ENCODE measurements around the gene SERGEF.

SERGEF gene

GRCh38 chr11:17766073-17766359, 246.8 kb downstream of the SERGEF start:
- DNase-seq, result no peak

- no peak for DNase-seq
Observed at GRCh38 chr11:17765356-17766072, 247.3 kb downstream of the SERGEF start.

- no peak for DNase-seq
Observed at GRCh38 chr11:17764446-17765218, 248.2 kb downstream of the SERGEF start.

- DNase-seq, result no peak
Observed at GRCh38 chr11:17763703-17764102, 249.1 kb downstream of the SERGEF start.

GRCh38 chr11:17763244-17763643, 249.6 kb downstream of the SERGEF start:
- no peak for DNase-seq

- DNase-seq, result no peak
Observed at GRCh38 chr11:17762309-17762974, 250.4 kb downstream of the SERGEF start.

GRCh38 chr11:17760102-17761029, 252.5 kb downstream of the SERGEF start:
- peak; percentile 88 for DNase-seq

- DNase-seq, result no peak
Observed at GRCh38 chr11:17755891-17756290, 257.0 kb downstream of the SERGEF start.

GRCh38 chr11:17753641-17754040, 259.2 kb downstream of the SERGEF start:
- no peak for DNase-seq

GRCh38 chr11:17753153-17753552, 259.7 kb downstream of the SERGEF start:
- no peak for DNase-seq

- DNase-seq, result no peak
Observed at GRCh38 chr11:17752144-17752543, 260.7 kb downstream of the SERGEF start.

GRCh38 chr11:17751558-17751957, 261.3 kb downstream of the SERGEF start:
- DNase-seq, result no peak

- DNase-seq, result no peak
Observed at GRCh38 chr11:17750801-17751165, 262.1 kb downstream of the SERGEF start.

- no peak for DNase-seq
Observed at GRCh38 chr11:17750013-17750800, 262.6 kb downstream of the SERGEF start.

- DNase-seq, result no peak
Observed at GRCh38 chr11:17748761-17749721, 263.8 kb downstream of the SERGEF start.

GRCh38 chr11:17748044-17748443, 264.8 kb downstream of the SERGEF start:
- DNase-seq, result no peak

GRCh38 chr11:17747131-17747955, 265.5 kb downstream of the SERGEF start:
- no peak for DNase-seq

GRCh38 chr11:17746096-17746495, 266.8 kb downstream of the SERGEF start:
- DNase-seq, result no peak

- no peak for DNase-seq
Observed at GRCh38 chr11:17745023-17745772, 267.6 kb downstream of the SERGEF start.

All from islet precursor cell (in vitro differentiated cells).